Fibroblast of lung (primary cell): ENCODE measurements around the gene ZNF384. TPM values are rescaled to one million over a fixed set of nuclear protein-coding genes. Genes with fewer than 3 reads are reported as not detected.

Source experiments
- DNase-seq, 2 donors: peaks; one replicate each; pipeline versions ENCODE4 v3.0.0 to v3.0.0-alpha.2; 2010; ENCODE audit warnings: low read depth in 2 of 2
- H2AFZ ChIP-seq: 2 replicates; pipeline ENCODE4 v1.5.1; 2012; ENCODE audit warnings: low read length, control low read depth, inconsistent platforms
- H3K27ac ChIP-seq: 2 replicates; pipeline ENCODE4 v1.5.1; 2011; ENCODE audit warnings: low read length, control low read depth; ENCODE audit not compliant: insufficient read depth
- H3K27me3 ChIP-seq: 2 replicates; pipeline ENCODE4 v1.5.1; 2011; ENCODE audit warnings: mild to moderate bottlenecking, low read length; ENCODE audit not compliant: control insufficient read depth, insufficient read depth
- H3K36me3 ChIP-seq: 2 replicates; pipeline ENCODE4 v1.5.1; 2011; ENCODE audit warnings: low read length; ENCODE audit not compliant: control insufficient read depth, insufficient read depth
- H3K4me1 ChIP-seq: 2 replicates; pipeline ENCODE4 v1.5.1; 2011; ENCODE audit warnings: low read length; ENCODE audit not compliant: control insufficient read depth, insufficient read depth; ENCODE audit errors: extremely low read depth
- H3K4me2 ChIP-seq: 2 replicates; pipeline ENCODE4 v1.5.1; 2011; ENCODE audit warnings: low read length, control low read depth; ENCODE audit not compliant: insufficient read depth; ENCODE audit errors: extremely low read depth
- H3K4me3 ChIP-seq, 4 experiments: fragments of 200-600 bp in 1 of 4; sonication (generic) in 1 of 4; replicated peaks in 1 of 4; 2 replicates each; pipeline ENCODE4 v1.5.1; 2011 to 2016; ENCODE audit warnings: low read length in 4 of 4, low read depth in 3 of 4, mild to moderate bottlenecking in 3 of 4, control low read depth in 2 of 4, inconsistent platforms in 1 of 4, mixed read lengths in 1 of 4; ENCODE audit not compliant: insufficient read depth in 1 of 4; ENCODE audit errors: control extremely low read depth in 1 of 4
- H3K79me2 ChIP-seq: 2 replicates; pipeline ENCODE4 v1.5.1; 2012; ENCODE audit warnings: mild to moderate bottlenecking, low read length, inconsistent platforms; ENCODE audit not compliant: control insufficient read depth, insufficient read depth
- H3K9ac ChIP-seq: 2 replicates; pipeline ENCODE4 v1.5.1; 2011; ENCODE audit warnings: mild to moderate bottlenecking, low read length, control low read depth; ENCODE audit not compliant: insufficient read depth
- H3K9me3 ChIP-seq: 2 replicates; pipeline ENCODE4 v1.5.1; 2012; ENCODE audit warnings: low read depth, low read length; ENCODE audit not compliant: control insufficient read depth, insufficient read depth
- H4K20me1 ChIP-seq: 2 replicates; pipeline ENCODE4 v1.5.1; 2011; ENCODE audit warnings: low read length; ENCODE audit not compliant: control insufficient read depth, insufficient read depth; ENCODE audit errors: extremely low read depth
- CTCF ChIP-seq, 2 donors: IDR thresholded peaks in 1 of 2; conservative IDR thresholded peaks in 1 of 2; 1 replicate in 1 of 2; 2 replicates in 1 of 2; pipeline ENCODE4 v1.5.1; 2011 to 2012; ENCODE audit warnings: low read length in 2 of 2, control low read depth in 1 of 2, inconsistent platforms in 1 of 2, low read depth in 1 of 2, mild to moderate bottlenecking in 1 of 2
- EZH2 ChIP-seq: IDR thresholded peaks from 2 replicates; pipeline ENCODE4 v1.5.1; 2012; ENCODE audit warnings: low read length, control low read depth, mild to moderate bottlenecking; ENCODE audit errors: missing control alignments
- polyA plus RNA-seq, 2 donors: library from polyadenylated mRNA; depleted of rRNA in 1 of 2; stranded (reverse) in 1 of 2; unstranded in 1 of 2; fragments of >200 nt; gene quantifications; 2 replicates each; pipeline ENCODE4 v1.2.1, GENCODE V29; 2011 to 2012; ENCODE audit warnings: missing spikeins in 1 of 2
- total RNA-seq: library from RNA; depleted of rRNA; stranded (reverse); fragments of >200 nt; gene quantifications from 2 replicates; pipeline ENCODE4 v1.2.1, GENCODE V29; 2014

The ZNF384 gene
- total and polyA plus RNA-seq, 2 donors (not counting 1 experiment from before 2014, with no cell fraction given): 12.2 to 34.8 TPM

- Histone ChIP-seq H2AFZ (no peak overlapping the region), H3K4me1 (no peaks in the 10 kb centered on the region), H3K9ac (no peak overlapping the region), H3K27ac (no peak overlapping the region), H3K36me3 (no peaks in the 10 kb centered on the region), H3K4me2 (no peak overlapping the region), H3K4me3 (no peak overlapping the region), H3K9me3 (no peaks in the 10 kb centered on the region), H3K79me2 (no peaks in the 10 kb centered on the region), H3K27me3 (peaks cover 13% of the 10 kb centered on the region), H4K20me1 (no peaks in the 10 kb centered on the region)
- DNase-seq: no peak
- TF ChIP-seq EZH2: no peak
- no peak for TF ChIP-seq CTCF (conservative IDR thresholded peaks at IDR 0.05 in 1 of 2, IDR thresholded peaks at IDR 0.05 in 1 of 2; ENCODE audit: low read depth in 1 of 2, low read length in 2 of 2)
Measured at GRCh38 chr12:6635375-6635855, 53.8 kb downstream of the ZNF384 start.

GRCh38 chr12:6632026-6632983 lies 56.9 kb downstream of the ZNF384 start:
- TF ChIP-seq CTCF (conservative IDR thresholded peaks at IDR 0.05 in 1 of 2, IDR thresholded peaks at IDR 0.05 in 1 of 2; ENCODE audit: low read depth in 1 of 2, low read length in 2 of 2) (no peak), EZH2 (no peak)
- peak overlapping the region; percentile 35 for H2AFZ ChIP-seq
- DNase-seq: no peak
- no peaks in the 10 kb centered on the region for H3K36me3 ChIP-seq
- H3K9me3 ChIP-seq: no peaks in the 10 kb centered on the region
- no peak overlapping the region for H3K4me2 ChIP-seq
- H3K4me3 ChIP-seq: no peak overlapping the region
- no peaks in the 10 kb centered on the region for H3K4me1 ChIP-seq
- H4K20me1 ChIP-seq: no peaks in the 10 kb centered on the region
- no peaks in the 10 kb centered on the region for H3K27me3 ChIP-seq
- H3K27ac ChIP-seq: no peak overlapping the region
- no peak overlapping the region for H3K9ac ChIP-seq
- H3K79me2 ChIP-seq: no peaks in the 10 kb centered on the region

GRCh38 chr12:6631549-6631961 lies 57.6 kb downstream of the ZNF384 start:
- Histone ChIP-seq H2AFZ (no peak overlapping the region), H3K4me2 (no peak overlapping the region), H3K4me1 (no peaks in the 10 kb centered on the region), H3K4me3 (no peak overlapping the region), H3K27me3 (no peaks in the 10 kb centered on the region), H3K9ac (no peak overlapping the region), H3K36me3 (no peaks in the 10 kb centered on the region), H3K9me3 (no peaks in the 10 kb centered on the region), H3K27ac (no peak overlapping the region), H3K79me2 (no peaks in the 10 kb centered on the region), H4K20me1 (no peaks in the 10 kb centered on the region)
- no peak for DNase-seq
- TF ChIP-seq CTCF (conservative IDR thresholded peaks at IDR 0.05 in 1 of 2, IDR thresholded peaks at IDR 0.05 in 1 of 2; ENCODE audit: low read depth in 1 of 2, low read length in 2 of 2): no peak
- no peak for TF ChIP-seq EZH2
